ENCODE data around the gene NDUFAF7.
"Not testable (repeated sequence)": the region's sequence is repeated elsewhere in the genome, so short reads cannot be mapped to it uniquely, and the experiment has no call there.

Gene NDUFAF7, protein sequence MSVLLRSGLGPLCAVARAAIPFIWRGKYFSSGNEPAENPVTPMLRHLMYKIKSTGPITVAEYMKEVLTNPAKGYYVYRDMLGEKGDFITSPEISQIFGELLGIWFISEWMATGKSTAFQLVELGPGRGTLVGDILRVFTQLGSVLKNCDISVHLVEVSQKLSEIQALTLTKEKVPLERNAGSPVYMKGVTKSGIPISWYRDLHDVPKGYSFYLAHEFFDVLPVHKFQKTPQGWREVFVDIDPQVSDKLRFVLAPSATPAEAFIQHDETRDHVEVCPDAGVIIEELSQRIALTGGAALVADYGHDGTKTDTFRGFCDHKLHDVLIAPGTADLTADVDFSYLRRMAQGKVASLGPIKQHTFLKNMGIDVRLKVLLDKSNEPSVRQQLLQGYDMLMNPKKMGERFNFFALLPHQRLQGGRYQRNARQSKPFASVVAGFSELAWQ

DNA sequence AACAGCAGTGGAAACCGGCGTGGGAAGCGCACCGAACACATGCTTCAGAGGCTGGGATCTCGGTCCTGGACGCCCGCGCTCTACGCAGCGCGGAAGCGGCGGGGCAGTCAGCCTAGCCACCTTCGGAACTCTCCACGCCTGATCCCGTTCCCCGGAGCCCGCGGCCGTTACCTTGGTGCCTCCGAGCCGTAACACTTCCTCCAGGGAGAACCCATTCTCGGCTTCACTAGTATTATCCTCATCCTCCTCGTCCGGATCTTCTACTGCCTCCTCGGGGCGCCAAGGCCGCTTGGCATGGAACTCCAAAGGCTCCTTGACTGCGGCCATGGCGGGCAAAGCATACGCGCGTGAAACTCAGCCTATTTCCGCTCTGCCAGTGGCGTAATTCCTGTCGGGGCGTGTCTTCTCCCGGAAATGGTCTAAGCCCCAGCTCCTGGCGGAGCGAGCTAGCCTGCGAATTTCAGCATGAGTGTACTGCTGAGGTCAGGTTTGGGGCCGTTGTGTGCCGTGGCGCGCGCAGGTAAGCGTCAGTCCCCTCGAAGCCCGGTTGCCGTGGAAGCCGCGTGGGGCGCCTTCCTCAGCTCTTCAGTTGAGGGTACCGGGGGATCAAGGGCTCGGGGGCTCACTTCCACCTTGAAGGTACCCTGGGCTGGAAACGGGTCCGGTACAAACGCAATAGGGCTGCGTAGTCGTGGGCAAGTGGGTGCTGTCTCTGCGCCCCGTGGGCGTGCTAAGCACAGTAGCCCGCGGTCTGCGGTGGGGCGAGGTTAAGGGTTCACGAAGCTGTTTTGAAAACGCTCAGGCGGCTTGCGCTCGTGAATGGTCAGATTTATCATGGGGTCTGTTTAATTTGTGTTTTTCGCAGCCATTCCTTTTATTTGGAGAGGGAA is at the start of gene NDUFAF7, which contains the start of gene CEBPZ:
Gene NDUFAF7 (plus strand): TSS at position 418 of the 890 bp plus-strand sequence. CDS start 48 bp downstream, at position 466.
Gene CEBPZ (minus strand): TSS at position 356 of the 890 bp plus-strand sequence. CDS start 29 bp downstream, at position 327.
- in situ Hi-C loops (cut with MboI; ENCODE audit: low sequenced_read_pairs): no loop called here

DNA sequence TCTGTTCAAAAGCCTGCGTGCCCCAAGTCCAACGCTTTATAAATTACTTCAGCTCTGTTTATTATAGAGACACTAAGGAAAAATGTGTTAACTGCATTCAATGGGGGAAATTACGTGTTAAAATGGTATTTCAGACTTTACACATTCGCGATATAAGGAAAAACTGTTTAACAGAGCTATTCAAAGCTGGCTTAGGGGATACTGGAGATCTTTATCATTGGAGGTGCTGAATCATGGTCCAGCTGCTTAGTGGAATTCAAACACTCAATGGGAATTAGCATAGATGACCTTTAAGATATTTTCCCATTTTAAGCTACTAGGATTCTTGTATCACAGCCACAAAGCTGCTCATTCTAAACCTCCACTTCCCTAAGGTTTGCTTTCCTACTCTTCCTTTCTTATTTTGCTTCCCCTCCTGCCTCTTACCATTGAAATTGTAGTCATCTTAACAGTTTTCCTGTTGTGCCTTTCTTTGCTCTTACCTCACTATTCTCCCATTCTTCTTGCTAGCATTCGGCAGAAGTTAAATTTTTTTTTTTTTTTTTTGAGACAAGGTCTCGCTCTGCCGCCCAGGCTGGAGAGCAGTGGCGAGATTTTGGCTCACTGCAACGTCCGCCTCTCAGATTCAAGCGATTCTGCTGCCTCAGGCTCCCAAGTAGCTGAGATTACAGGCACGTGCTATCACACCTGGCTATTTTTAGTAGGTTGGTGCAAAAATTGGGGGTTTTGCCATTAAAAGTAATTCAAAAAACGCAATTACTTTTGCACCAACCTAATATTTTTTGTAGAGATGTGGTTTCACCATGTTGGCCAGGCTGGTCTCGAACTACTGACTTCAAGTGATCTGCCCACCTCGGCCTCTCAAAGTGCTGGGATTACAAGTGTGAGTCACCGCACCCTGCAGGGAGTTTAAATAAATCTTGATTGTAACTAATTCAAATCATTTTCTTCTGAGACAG is 49.5 kb upstream of the NDUFAF7 start:
- in situ Hi-C loops (cut with MboI; ENCODE audit: low sequenced_read_pairs): no loop called here

DNA sequence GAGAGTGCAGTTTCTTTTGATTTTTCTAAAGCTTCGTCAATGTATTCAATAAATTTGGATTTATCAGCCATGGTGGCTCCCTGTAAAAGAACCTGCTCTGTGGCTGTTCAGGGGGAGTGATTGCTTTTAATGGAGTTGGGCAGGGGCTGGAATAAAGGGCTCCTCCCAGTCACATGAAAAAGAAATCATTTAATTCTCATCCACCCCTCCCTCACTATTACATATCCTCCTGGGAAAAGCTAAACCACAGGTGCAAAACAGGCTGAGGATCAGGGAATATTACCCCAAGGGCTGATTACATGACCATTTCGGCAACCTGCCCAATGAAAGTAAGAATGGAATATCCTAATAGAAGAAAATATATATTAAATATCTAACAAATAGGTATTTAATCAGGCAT is 42.9 kb upstream of the NDUFAF7 start, which contains the start of gene SULT6B1:
Gene SULT6B1 (minus strand): TSS at position 101 of the 400 bp plus-strand sequence. CDS start 30 bp downstream, at position 71.
- in situ Hi-C loops (cut with MboI; ENCODE audit: low sequenced_read_pairs): no loop called here

DNA sequence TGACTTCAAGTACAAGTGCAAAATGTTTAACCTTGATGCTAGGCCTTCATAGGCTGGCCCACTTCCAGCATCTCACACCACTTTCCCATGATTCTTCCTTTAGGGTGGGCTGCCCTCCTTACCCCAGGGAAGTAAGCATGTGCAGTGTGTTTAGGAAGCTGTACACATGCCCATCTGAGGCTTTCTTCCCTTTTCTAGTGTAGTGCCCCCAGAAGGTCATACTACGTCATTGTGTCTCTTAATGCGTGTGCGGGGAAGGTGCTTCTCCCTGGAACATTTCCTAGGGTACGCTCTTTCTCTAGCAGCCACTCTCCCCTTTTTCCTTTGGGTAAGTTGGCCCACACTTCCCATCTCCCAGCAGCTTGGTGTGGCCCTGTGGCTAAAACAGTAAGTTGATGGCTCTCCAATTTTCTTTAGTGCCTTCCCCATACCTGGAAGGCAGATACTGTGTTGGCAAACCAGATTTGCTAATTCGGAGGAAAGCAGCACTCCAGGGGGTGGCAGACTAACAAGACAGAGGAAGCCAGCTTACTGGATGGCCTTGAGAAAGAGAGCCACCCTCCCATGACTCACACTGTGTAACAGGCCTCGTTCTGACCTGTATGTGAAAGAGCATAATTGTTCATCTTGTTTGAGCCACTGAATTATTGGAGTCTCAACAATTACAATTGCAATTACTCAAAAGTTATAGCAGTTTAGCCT is 41.9 kb upstream of the NDUFAF7 start:
- in situ Hi-C loops (cut with MboI; ENCODE audit: low sequenced_read_pairs): no loop called here

DNA sequence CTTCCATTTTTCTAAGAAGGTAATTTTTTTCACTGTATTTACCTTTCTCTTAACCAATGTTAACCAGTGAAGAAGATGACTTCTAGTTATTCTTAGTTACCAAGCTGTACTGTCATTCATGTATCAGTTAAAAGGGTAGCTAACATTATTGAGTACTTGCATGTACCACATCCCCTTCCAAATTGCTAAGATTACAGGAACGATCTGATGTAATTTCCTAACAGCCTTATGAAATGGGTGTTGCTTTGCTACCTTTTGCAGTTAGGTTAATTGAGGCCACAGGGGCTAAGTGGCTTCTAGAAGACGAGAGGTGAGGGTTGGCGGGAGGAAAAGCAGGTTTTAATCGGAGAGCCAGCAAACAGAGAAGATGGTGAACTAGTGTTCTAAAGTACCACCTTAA is 41.2 kb upstream of the NDUFAF7 start:
- in situ Hi-C loops (cut with MboI; ENCODE audit: low sequenced_read_pairs): no loop called here

DNA sequence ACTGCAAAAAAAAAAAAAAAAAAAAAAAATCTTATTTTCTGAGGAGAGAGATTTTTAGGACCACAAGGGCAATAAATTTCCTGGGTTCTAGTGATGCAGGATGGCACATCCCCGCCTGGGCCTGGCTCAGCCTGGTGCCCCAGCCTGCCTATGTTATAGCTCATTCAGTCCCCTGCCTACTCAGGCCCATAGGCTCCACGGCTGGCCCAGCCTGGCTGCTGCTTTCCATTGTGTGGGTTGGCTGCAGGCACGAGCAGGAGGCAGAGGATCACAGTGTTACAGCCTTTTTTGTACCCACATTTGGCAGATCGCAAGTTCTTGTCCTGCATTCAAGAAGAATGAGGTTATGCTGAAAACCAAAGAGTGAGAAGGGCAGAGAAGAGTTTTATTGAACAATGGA is 40.2 kb upstream of the NDUFAF7 start:
- in situ Hi-C loops (cut with MboI; ENCODE audit: low sequenced_read_pairs): no loop called here

DNA sequence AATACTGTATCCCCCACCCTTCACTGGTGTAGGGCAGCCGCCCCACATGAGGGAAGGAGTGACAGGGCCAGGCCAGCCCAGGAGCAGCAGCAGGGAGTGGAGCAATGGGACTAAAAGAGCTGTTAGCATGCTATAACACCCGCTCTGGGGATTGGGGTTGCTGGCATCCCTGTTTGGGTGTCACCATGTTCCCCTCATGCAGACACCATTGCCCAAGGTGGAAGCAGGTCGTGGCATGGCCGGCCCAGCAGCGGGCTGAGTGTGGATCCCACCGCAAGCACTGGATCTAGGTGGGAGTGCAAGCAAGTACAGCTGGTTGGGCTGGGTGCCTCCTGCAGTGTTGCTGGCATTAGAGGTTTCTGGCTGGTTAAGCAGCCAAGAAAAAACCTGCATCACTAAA is 39.7 kb upstream of the NDUFAF7 start:
- in situ Hi-C loops (cut with MboI; ENCODE audit: low sequenced_read_pairs): no loop called here

DNA sequence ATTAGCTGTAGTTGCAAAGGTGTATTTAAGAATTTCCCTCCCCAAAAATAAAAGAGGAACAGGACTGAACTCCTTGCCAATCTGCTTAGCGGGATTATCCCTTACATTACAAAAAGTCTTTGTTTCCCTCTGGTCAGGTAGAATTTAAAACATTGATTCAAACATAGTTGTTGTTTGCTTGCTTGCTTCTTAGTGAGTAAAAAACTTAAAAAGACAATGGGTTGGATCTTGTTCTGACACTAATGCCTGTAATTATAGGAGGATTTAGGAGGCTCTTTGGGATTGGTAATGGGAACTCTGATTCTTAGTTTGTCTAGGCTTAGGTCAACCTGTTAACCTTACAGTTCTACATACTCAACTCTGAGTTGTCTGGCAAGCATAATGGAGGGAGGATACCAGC is 38.9 kb upstream of the NDUFAF7 start:
- in situ Hi-C loops (cut with MboI; ENCODE audit: low sequenced_read_pairs): no loop called here

DNA sequence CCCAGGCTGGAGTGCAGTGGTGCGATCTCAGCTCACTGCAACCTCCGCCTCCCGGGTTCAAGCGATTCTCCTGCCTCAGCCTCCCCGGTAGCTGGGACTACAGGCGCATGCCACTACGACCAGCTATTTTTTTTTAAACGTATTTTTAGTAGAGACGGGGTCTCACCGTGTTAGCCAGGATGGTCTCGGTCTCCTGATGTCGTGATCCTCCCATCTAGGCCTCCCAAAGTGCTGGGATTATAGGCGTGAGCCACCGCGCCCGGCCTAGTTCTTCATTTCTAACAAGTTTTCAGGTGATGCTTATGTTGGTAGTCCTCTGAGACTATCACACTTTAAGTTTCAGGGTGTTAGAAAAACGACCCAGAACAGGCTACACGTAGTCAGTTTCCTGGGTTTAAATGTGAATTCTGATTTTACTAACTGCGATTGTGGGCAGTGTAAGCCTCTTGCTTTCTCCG is 35.6 kb upstream of the NDUFAF7 start:
- in situ Hi-C loops (cut with MboI; ENCODE audit: low sequenced_read_pairs): not testable (repeated sequence)

DNA sequence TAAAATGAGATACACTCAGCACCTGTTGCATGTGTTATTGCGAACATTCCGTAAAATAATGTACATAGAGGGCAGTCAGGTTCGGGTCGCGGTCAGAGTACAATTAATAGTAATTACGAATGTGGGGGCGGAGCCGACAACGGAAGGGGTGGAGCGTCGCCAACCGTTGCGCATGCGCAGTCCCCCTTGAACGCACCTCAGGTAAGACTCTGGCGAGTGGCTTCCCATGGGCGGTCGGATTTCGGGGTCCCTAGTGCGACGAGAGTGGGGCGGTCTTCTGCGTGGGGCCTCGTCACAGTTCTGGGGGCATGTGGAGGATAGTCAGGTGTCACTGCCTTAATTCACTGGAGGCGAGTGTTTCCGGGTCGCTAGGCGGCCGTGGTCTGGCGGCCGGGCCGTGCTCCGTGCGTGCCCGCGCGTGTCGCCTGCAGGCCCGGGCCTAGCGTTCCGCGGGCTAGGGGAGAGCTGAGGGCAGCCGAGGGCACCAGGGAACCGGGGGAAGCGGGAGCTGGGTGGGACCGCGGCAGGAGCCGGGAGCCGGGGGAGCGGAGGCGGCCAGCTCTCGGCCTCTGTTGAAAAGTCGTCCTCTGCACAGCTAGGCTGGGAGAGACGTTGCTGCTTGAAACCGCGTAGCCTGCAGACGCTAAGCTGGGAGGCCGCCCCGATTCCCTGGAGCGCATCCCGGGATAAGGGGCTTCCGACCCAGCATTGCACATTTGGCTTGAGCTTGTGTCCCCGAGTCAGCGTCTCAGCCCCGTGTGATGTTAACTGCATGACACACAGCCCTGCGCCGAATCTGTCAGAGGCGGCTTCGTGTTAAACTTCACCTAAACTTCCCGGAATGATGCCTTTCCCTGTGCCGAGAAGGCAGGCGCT is 34.9 kb upstream of the NDUFAF7 start, which contains the start of gene CEBPZOS:
Gene CEBPZOS (plus strand): TSS at position 177 of the 876 bp plus-strand sequence. CDS start 3,209 bp downstream, outside the sequence.
- in situ Hi-C loops (cut with MboI; ENCODE audit: low sequenced_read_pairs): no loop called here

DNA sequence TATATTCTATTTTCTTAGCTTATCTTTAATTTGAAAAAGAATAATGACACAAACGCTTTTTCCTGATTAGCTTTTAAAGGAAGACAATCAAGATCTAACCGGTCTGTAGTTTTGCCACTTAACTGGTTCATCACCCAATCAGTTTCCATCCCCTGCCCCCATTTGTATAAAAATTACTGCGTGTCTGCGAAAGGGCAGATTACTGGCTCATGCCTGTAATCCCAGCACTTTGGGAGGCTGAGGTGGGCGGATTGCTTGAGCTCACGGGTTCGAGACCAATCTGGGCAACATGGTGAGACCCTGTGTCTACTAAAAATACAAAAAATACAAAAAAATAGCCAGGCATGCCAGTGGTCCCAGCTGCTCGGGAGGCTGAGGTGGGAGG is 32.8 kb upstream of the NDUFAF7 start:
- in situ Hi-C loops (cut with MboI; ENCODE audit: low sequenced_read_pairs): no loop called here

DNA sequence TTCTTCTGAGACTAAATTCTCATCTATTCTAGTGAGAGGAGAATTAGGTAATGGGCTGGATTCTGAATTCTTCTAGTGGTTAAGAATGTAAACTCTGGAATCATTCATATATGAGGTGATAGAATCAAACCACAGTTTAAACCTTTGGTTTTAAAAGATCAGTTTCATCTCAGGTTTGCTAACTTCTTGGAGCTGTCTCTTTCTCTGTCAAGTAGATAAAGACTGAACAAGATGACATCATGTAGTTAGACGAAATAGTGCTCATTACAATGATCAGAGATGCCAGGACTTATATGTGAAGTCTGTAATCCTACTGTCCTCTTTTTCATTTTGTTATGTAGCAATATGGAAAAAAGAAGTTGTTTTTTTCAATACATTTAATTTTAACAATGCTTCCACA is 30.2 kb upstream of the NDUFAF7 start:
- in situ Hi-C loops (cut with MboI; ENCODE audit: low sequenced_read_pairs): no loop called here

DNA sequence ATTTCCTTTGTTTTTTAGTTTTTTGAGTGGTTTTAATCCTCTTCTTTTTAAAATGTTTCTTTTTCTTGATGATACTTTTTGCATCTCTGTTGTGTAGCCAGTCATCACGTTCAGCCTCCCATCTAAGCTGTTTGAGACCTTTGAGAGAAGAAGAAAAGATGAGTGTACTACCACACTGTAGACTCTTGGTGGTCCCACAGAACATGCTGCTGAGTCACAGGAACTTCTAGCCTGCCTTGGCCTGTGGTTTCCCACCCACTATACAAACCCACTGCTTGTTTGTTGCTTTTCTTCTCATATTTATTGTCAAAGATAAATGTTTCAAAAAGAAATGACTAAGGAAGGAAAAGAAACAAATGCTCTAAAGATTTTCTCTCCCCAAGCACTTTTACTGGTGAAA is 29.7 kb upstream of the NDUFAF7 start:
- in situ Hi-C loops (cut with MboI; ENCODE audit: low sequenced_read_pairs): no loop called here

DNA sequence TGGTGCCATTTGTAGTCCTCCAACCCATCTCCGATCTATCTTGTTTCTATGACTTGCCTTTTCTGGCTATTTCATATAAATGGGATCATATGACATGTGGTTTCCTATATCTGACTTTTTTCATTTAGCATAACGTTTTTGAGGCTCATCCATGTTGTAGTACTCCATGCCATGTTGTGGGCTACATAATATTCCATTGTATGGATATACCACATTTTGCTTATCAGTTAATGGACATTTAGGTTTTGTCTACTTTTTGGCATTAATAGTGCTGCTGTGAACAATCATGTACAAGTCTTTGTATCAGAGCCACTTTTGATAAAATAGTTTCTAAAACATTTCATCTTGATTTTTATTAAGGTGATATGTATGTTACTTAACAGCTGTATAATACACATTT is 27.8 kb upstream of the NDUFAF7 start:
- in situ Hi-C loops (cut with MboI; ENCODE audit: low sequenced_read_pairs): no loop called here

DNA sequence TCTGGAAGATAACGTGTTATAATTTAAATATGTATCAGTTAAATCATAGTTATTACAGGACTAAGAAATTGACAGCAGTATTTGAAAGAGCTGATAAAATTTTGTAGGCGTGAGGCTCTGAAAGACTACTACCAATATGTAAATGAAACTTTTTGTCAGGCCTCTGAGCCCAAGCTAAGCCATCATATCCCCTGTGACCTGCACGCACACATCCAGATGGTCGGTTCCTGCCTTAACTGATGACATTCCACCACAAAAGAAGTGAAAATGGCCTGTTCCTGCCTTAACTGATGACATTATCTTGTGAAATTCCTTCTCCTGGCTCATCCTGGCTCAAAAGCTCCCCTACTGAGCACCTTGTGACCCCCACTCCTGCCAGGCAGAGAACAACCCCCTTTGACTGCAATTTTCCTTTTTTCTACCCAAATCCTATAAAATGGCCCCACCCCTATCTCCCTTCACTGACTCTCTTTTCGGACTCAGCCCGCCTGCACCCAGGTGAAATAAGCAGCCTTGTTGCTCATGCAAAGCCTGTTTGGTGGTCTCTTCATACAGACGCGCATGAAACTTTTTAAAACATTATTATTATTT is 26.3 kb upstream of the NDUFAF7 start:
- in situ Hi-C loops (cut with MboI; ENCODE audit: low sequenced_read_pairs): not testable (repeated sequence)

DNA sequence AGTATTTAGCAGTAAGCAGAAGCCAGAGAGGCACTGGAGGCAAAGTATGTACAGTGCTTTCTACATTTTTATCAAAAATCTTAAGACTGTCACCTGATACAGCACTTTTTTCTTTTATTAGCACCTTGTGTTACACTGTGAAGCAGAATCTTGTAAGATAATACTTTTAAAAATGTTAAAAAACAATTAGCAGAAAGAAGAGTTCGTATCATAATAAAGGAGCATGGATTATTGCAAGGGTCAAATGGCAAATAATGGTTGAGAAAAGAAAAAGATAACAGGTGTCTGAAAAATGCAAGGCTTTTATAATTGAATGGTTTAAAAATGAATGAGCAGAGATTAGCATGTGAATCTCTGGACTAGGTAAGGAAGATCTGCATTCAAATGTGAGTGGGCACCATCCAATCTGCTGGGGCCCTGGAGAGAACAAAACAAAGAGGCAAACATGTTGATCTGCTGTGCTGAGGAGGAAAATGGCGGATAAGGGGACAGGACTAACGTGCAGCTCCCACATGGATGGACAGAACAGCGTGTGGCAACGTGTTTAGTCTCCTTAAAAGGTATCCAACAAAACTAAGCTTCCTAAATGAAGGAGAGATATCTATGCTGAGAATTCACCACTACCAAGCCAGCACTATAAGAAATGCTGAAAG is 25.6 kb upstream of the NDUFAF7 start:
- in situ Hi-C loops (cut with MboI; ENCODE audit: low sequenced_read_pairs): no loop called here

DNA sequence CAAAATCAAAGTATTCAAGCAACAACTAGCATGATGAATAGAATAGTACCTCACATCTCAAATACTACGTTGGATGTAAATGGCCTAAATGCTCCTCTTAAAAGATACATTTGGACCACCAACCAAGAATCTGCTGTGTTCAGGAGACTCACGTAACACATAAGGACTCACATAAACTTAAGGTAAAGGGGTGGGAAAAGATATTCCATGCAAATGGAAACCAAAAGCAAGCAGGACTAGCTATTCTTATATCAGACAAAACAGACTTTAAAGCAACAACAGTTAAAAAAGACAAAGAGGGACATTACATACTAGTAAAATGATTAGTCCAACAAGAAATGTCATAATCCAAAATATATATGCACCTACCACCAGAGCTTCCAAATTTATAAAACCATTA is 24.7 kb upstream of the NDUFAF7 start:
- in situ Hi-C loops (cut with MboI; ENCODE audit: low sequenced_read_pairs): not testable (repeated sequence)

DNA sequence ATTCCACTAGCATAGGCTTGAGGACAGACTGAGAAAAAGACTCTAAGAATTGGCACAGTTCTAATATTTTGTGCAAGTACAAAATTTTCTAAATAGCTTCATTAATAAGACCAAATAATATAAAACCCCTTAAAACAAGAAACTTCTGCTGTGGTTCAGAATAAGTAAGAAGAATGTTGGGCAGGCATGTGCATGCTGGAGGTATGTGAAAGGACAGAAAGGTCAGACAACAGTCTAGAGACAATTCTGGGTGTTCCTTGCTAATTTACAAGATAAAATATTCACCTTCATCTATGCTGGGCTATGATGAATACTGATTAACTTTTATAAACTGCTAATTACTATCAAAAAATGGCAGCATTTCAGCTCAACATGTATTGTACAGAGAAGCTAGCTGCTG is 20.2 kb upstream of the NDUFAF7 start:
- in situ Hi-C loops (cut with MboI; ENCODE audit: low sequenced_read_pairs): no loop called here

Data from HL-60/S4 treated with phorbol 12-myristate 13-acetate at 8.2 ng/mL for 4 days and 3 days (cell line).